Progenitor cell of endocrine pancreas (in vitro differentiated cells): Measurements from ENCODE around the gene STOML1. TPM values are rescaled to one million over a fixed set of nuclear protein-coding genes. Genes with fewer than 3 reads are reported as not detected.
A peak's percentile ranks its signal among the peaks of the same experiment; 100 is the strongest.

Experiments used
- DNase-seq: peaks from one replicate; pipeline ENCODE4 v3.0.0; 2021; ENCODE audit warnings: low spot score; ENCODE audit not compliant: unreplicated experiment
- H3K27ac Mint-ChIP-seq: 2 replicates; pipeline ENCODE4 v1.8.0; 2021; ENCODE audit warnings: mild to moderate bottlenecking, moderate library complexity, mixed read lengths
- H3K27me3 Mint-ChIP-seq: 2 replicates; pipeline ENCODE4 v1.8.0; 2021; ENCODE audit warnings: mixed read lengths
- H3K36me3 Mint-ChIP-seq: 2 replicates; pipeline ENCODE4 v1.8.0; 2022; ENCODE audit warnings: mixed read lengths; ENCODE audit not compliant: insufficient read depth
- H3K4me1 Mint-ChIP-seq: 2 replicates; pipeline ENCODE4 v1.8.0; 2021; ENCODE audit warnings: low read depth, mixed read lengths
- H3K4me3 Mint-ChIP-seq: 2 replicates; pipeline ENCODE4 v1.8.0; 2021; ENCODE audit warnings: low read depth, mild to moderate bottlenecking, moderate library complexity, mixed read lengths
- H3K9me3 Mint-ChIP-seq: 2 replicates; pipeline ENCODE4 v1.8.0; 2021; ENCODE audit warnings: low read depth, mixed read lengths
- CTCF ChIP-seq: fragments of 200-600 bp; sonication (generic); IDR thresholded peaks from one replicate; pipeline ENCODE4 v1.5.0; 2021; ENCODE audit warnings: antibody characterized with exemption, mild to moderate bottlenecking; ENCODE audit not compliant: unreplicated experiment
- total RNA-seq: library from RNA; stranded (reverse); gene quantifications from 2 replicates; pipeline ENCODE4 v1.2.1, GENCODE V29; 2021

The STOML1 gene
- total RNA-seq, 1 donor from 2014 or later = 8.0 TPM

- H3K9me3 Mint-ChIP-seq = no peaks in the 10 kb centered on the region
- no peaks in the 10 kb centered on the region for H3K27me3 Mint-ChIP-seq
- no peak overlapping the region for H3K27ac Mint-ChIP-seq
- H3K36me3 Mint-ChIP-seq = peaks cover 1% of the 10 kb centered on the region
- DNase-seq = no peak
- no peak overlapping the region for H3K4me3 Mint-ChIP-seq
- TF ChIP-seq CTCF = no peak
- peaks cover 12% of the 10 kb centered on the region for H3K4me1 Mint-ChIP-seq
Observed at GRCh38 chr15:73997986-73998385, 5.9 kb upstream of the STOML1 start.

- TF ChIP-seq CTCF = no peak
- Mint-ChIP-seq H3K27ac (no peak overlapping the region), H3K9me3 (no peaks in the 10 kb centered on the region), H3K4me3 (peak overlapping the region; percentile 2), H3K27me3 (no peaks in the 10 kb centered on the region), H3K36me3 (peaks cover 1% of the 10 kb centered on the region), H3K4me1 (peaks cover 14% of the 10 kb centered on the region)
- DNase-seq = no peak
Observed at GRCh38 chr15:73996939-73997338, 4.8 kb upstream of the STOML1 start.

- TF ChIP-seq CTCF = no peak
- no peaks in the 10 kb centered on the region for H3K9me3 Mint-ChIP-seq
- H3K4me1 Mint-ChIP-seq = peaks cover 15% of the 10 kb centered on the region
- no peak for DNase-seq
- peaks cover 1% of the 10 kb centered on the region for H3K36me3 Mint-ChIP-seq
- H3K27me3 Mint-ChIP-seq = no peaks in the 10 kb centered on the region
- H3K4me3 Mint-ChIP-seq = no peak overlapping the region
- H3K27ac Mint-ChIP-seq = no peak overlapping the region
Observed at GRCh38 chr15:73996267-73996666, 4.2 kb upstream of the STOML1 start.

- Mint-ChIP-seq H3K4me1 (peaks cover 16% of the 10 kb centered on the region), H3K27me3 (no peaks in the 10 kb centered on the region), H3K27ac (peak overlapping the region; percentile 85), H3K4me3 (peak overlapping the region; percentile 94), H3K36me3 (peaks cover 1% of the 10 kb centered on the region), H3K9me3 (no peaks in the 10 kb centered on the region)
- TF ChIP-seq CTCF = no peak
- no peak for DNase-seq
Observed at GRCh38 chr15:73994912-73995622, 3.0 kb upstream of the STOML1 start.

GRCh38 chr15:73994413-73994883 is 2.4 kb upstream of the STOML1 start, which contains the start of gene PML:
PML (plus strand) TSS chr15:73994716; CDS start chr15:73994813, 97 bp downstream.
- no peaks in the 10 kb centered on the region for H3K9me3 Mint-ChIP-seq
- peak within 1 kb of the TSS; percentile 94 for H3K4me3 Mint-ChIP-seq
- H3K27ac Mint-ChIP-seq = peak within 1 kb of the TSS; percentile 85
- peak; percentile 81 for DNase-seq
- H3K27me3 Mint-ChIP-seq = no peaks in the 10 kb centered on the region
- peaks cover 16% of the 10 kb centered on the region for H3K4me1 Mint-ChIP-seq
- H3K36me3 Mint-ChIP-seq = peaks cover 1% of the 10 kb centered on the region
- no peak for TF ChIP-seq CTCF
